Ectodermal cell (in vitro differentiated cells): ENCODE results near the gene DNAAF2.
A peak's percentile ranks its signal among the peaks of the same experiment; 100 is the strongest.
"Not testable (repeated sequence)": the region's sequence is repeated elsewhere in the genome, so short reads cannot be mapped to it uniquely, and the experiment has no call there.

Source experiments
- H3K27ac ChIP-seq: 2 replicates; pipeline ENCODE4 v1.7.0; 2013; ENCODE audit warnings: mild to moderate bottlenecking, low read depth, low read length; ENCODE audit not compliant: insufficient read depth, poor library complexity, severe bottlenecking
- H3K27me3 ChIP-seq: 2 replicates; pipeline ENCODE4 v1.7.0; 2013; ENCODE audit warnings: mild to moderate bottlenecking, low read length; ENCODE audit not compliant: insufficient read depth, control insufficient read depth, poor library complexity, severe bottlenecking
- H3K36me3 ChIP-seq: one replicate; pipeline ENCODE4 v1.7.0; 2013; ENCODE audit warnings: low read length; ENCODE audit not compliant: control insufficient read depth, insufficient read depth
- H3K4me1 ChIP-seq: one replicate; pipeline ENCODE4 v1.7.0; 2013; ENCODE audit warnings: low read length; ENCODE audit not compliant: control insufficient read depth, insufficient read depth
- H3K4me3 ChIP-seq: 2 replicates; pipeline ENCODE4 v1.7.0; 2013; ENCODE audit warnings: low read depth, low read length, control low read depth; ENCODE audit not compliant: insufficient read depth
- H3K9me3 ChIP-seq: 2 replicates; pipeline ENCODE4 v1.7.0; 2013; ENCODE audit warnings: mild to moderate bottlenecking, low read length, moderate library complexity; ENCODE audit not compliant: control insufficient read depth
- WGBS, 2 experiments: methylation state at CpG; one replicate each; pipeline ENCODE4 v1.1.7; 2013; ENCODE audit warnings: missing lambda C conversion rate in 2 of 2; 5-methylcytosine and 5-hydroxymethylcytosine counted together

The DNAAF2 gene

DNA sequence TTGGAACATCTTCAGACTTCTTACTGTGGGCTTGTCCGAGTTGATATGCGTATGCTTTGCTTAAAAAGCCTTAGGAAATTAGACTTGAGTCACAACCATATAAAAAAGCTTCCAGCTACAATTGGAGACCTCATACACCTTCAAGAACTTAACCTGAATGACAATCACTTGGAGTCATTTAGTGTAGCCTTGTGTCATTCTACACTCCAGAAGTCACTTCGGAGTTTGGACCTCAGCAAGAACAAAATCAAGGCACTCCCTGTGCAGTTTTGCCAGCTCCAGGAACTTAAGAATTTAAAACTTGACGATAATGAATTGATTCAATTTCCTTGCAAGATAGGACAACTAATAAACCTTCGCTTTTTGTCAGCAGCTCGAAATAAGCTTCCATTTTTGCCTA is 27.5 kb downstream of the DNAAF2 start:
- no peak overlapping the region for H3K4me3 ChIP-seq
- peaks cover 12% of the 10 kb centered on the region for H3K36me3 ChIP-seq
- WGBS, 2 experiments = 86 to 89% methylated on average over 6 of the region's 6 CpGs
- no peaks in the 10 kb centered on the region for H3K9me3 ChIP-seq
- no peaks in the 10 kb centered on the region for H3K4me1 ChIP-seq
- no peaks in the 10 kb centered on the region for H3K27me3 ChIP-seq
- no peak overlapping the region for H3K27ac ChIP-seq

GRCh38 chr14:49598485-49599300 is 36.4 kb downstream of the DNAAF2 start, which contains the start of gene LRR1:
Gene LRR1 (plus strand): TSS chr14:49598940. CDS start chr14:49599021, 81 bp downstream.
- H3K4me3 ChIP-seq = peak within 1 kb of the TSS; percentile 70
- H3K36me3 ChIP-seq = no peaks in the 10 kb centered on the region
- H3K9me3 ChIP-seq = no peaks in the 10 kb centered on the region
- peaks cover 5% of the 10 kb centered on the region for H3K27me3 ChIP-seq
- H3K27ac ChIP-seq = peak within 1 kb of the TSS; percentile 81
- WGBS, 2 experiments = 0% methylated on average over 77 of the region's 77 CpGs
- H3K4me1 ChIP-seq = no peaks in the 10 kb centered on the region

DNA sequence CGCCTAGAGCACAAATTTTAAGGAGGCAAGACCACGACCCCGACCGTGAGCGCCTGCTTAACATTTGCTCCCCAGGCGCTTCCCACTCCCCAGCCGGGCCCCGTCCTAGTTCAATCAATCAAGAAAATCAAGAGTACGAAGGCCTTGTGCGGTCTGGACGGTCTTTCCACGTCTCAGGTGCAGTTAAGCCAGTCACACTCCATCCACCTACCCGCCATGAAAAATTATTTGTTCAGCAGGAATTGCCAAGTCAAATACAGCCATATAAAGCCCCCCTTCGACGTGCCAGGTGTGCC is 36.9 kb downstream of the DNAAF2 start:
- H3K4me3 ChIP-seq = peak overlapping the region; percentile 70
- WGBS, 2 experiments = 1% methylated on average over 15 of the region's 15 CpGs
- H3K9me3 ChIP-seq = no peaks in the 10 kb centered on the region
- no peak overlapping the region for H3K27ac ChIP-seq
- no peaks in the 10 kb centered on the region for H3K4me1 ChIP-seq
- H3K27me3 ChIP-seq = peaks cover 5% of the 10 kb centered on the region
- no peaks in the 10 kb centered on the region for H3K36me3 ChIP-seq

GRCh38 chr14:49594347-49595091 is 40.5 kb downstream of the DNAAF2 start:
- Histone ChIP-seq H3K27ac (no peak overlapping the region), H3K4me1 (no peaks in the 10 kb centered on the region), H3K36me3 (no peaks in the 10 kb centered on the region), H3K27me3 (peaks cover 5% of the 10 kb centered on the region), H3K9me3 (no peaks in the 10 kb centered on the region), H3K4me3 (no peak overlapping the region)
- 87 to 90% methylated on average over 4 of the region's 4 CpGs for WGBS, 2 experiments

- H3K27ac ChIP-seq = no peak overlapping the region
- WGBS, 2 experiments = 89 to 97% methylated on average over 1 to 3 of the region's 3 CpGs
- no peak overlapping the region for H3K4me3 ChIP-seq
- no peaks in the 10 kb centered on the region for H3K9me3 ChIP-seq
- H3K36me3 ChIP-seq = no peaks in the 10 kb centered on the region
- H3K4me1 ChIP-seq = no peaks in the 10 kb centered on the region
- H3K27me3 ChIP-seq = peaks cover 5% of the 10 kb centered on the region
Measured at GRCh38 chr14:49593016-49593415, 42.0 kb downstream of the DNAAF2 start.

DNA sequence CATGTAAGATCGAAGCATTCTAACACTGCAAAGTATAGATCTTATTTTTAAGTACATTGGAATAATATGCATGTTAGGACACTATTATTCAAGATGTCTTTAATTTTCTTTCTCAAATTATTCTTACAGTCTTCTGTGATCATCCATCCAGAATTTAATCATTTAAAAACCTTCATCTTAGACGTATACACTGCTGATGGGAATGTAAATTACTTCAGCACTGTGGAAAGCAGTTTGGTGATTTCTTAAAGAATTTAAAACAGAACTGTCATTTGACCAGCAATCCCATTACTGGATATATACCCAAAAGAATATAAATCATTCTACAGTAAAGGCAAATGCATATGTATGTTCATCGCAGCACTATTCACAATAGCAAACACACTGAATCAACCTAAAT is 45.7 kb downstream of the DNAAF2 start:
- Histone ChIP-seq H3K27ac (no peak overlapping the region), H3K4me3 (no peak overlapping the region), H3K4me1 (no peaks in the 10 kb centered on the region), H3K9me3 (no peaks in the 10 kb centered on the region), H3K36me3 (peaks cover 2% of the 10 kb centered on the region), H3K27me3 (no peaks in the 10 kb centered on the region)
- 80 to 94% methylated on average over 2 of the region's 3 CpGs for WGBS, 2 experiments

GRCh38 chr14:49586673-49587460 is 48.2 kb downstream of the DNAAF2 start:
- Histone ChIP-seq H3K9me3 (no peaks in the 10 kb centered on the region), H3K4me1 (peaks cover 7% of the 10 kb centered on the region), H3K27ac (peak overlapping the region; percentile 88), H3K27me3 (no peaks in the 10 kb centered on the region), H3K36me3 (peaks cover 24% of the 10 kb centered on the region), H3K4me3 (peak overlapping the region; percentile 30)
- WGBS, 2 experiments = 0 to 3% methylated on average over 3 to 7 of the region's 21 CpGs

GRCh38 chr14:49585803-49586672 is 49.0 kb downstream of the DNAAF2 start, which contains the start of gene RPS29:
Gene RPS29 (minus strand): TSS chr14:49586380. CDS start chr14:49586346, 34 bp downstream.
- Histone ChIP-seq H3K4me3 (peak within 1 kb of the TSS; percentile 99), H3K27me3 (no peaks in the 10 kb centered on the region), H3K36me3 (peaks cover 24% of the 10 kb centered on the region), H3K27ac (peak within 1 kb of the TSS; percentile 88), H3K9me3 (no peaks in the 10 kb centered on the region), H3K4me1 (peaks cover 7% of the 10 kb centered on the region)
- WGBS, 2 experiments = 0% methylated on average over 52 of the region's 55 CpGs

- H3K27ac ChIP-seq, H3K27me3 ChIP-seq, H3K9me3 ChIP-seq, H3K4me1 ChIP-seq: not testable (repeated sequence)
- 5 to 7% methylated on average over 31 to 32 of the region's 32 CpGs for WGBS, 2 experiments
- H3K36me3 ChIP-seq = peaks cover 24% of the 10 kb centered on the region
- peak overlapping the region; percentile 99 for H3K4me3 ChIP-seq
Measured at GRCh38 chr14:49584981-49585640, 49.9 kb downstream of the DNAAF2 start.
